ENCODE measurements around the gene VARS2.

DNA sequence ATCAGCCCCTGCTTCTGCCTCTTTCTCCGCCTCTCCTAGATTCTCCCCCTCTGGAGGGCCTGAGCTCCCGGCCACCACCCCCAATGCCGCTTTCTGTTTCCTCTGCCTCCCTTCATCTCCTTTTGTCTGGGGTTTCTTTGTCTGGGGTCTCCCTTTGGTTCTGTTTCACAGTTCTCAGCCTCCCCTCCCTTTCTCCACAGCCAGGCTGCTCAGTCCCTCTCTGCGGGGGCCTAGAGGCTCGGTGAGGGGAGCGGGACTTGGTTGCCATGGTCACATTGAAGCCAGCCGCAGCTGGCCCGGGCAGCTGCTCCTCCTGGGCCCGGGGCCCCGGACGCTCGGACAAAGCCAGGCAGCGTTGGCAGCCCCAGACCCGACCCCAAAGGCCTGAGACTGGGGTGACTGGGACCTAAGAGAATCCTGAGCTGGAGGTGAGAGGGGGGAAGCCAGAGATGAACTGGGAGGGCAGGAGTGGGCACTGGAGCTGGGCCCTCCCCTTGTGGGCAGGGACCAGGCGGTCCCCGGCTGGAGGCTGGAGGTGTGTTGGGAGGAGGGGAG, 33.3 kb upstream of the VARS2 start:
- TF ChIP-seq, protein P1, sequence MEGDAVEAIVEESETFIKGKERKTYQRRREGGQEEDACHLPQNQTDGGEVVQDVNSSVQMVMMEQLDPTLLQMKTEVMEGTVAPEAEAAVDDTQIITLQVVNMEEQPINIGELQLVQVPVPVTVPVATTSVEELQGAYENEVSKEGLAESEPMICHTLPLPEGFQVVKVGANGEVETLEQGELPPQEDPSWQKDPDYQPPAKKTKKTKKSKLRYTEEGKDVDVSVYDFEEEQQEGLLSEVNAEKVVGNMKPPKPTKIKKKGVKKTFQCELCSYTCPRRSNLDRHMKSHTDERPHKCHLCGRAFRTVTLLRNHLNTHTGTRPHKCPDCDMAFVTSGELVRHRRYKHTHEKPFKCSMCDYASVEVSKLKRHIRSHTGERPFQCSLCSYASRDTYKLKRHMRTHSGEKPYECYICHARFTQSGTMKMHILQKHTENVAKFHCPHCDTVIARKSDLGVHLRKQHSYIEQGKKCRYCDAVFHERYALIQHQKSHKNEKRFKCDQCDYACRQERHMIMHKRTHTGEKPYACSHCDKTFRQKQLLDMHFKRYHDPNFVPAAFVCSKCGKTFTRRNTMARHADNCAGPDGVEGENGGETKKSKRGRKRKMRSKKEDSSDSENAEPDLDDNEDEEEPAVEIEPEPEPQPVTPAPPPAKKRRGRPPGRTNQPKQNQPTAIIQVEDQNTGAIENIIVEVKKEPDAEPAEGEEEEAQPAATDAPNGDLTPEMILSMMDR (IDR thresholded peaks at IDR 0.05 in 2 of 3, conservative IDR thresholded peaks at IDR 0.05 in 1 of 3; ENCODE audit: borderline replicate concordance in 1 of 3, insufficient read depth in 1 of 3, low read depth in 2 of 3, low read length in 2 of 3): no peak
- TF ChIP-seq POLR2A (IDR thresholded peaks at IDR 0.05; ENCODE audit: borderline replicate concordance, extremely low read depth, insufficient read depth, insufficient read length): no peak
- no peak for TF ChIP-seq POLR2AphosphoS5 (IDR thresholded peaks at IDR 0.05; ENCODE audit: low read depth, low read length)
- no peak for TF ChIP-seq SP1 (IDR thresholded peaks at IDR 0.05; ENCODE audit: low read depth)
- TF ChIP-seq, protein P2, sequence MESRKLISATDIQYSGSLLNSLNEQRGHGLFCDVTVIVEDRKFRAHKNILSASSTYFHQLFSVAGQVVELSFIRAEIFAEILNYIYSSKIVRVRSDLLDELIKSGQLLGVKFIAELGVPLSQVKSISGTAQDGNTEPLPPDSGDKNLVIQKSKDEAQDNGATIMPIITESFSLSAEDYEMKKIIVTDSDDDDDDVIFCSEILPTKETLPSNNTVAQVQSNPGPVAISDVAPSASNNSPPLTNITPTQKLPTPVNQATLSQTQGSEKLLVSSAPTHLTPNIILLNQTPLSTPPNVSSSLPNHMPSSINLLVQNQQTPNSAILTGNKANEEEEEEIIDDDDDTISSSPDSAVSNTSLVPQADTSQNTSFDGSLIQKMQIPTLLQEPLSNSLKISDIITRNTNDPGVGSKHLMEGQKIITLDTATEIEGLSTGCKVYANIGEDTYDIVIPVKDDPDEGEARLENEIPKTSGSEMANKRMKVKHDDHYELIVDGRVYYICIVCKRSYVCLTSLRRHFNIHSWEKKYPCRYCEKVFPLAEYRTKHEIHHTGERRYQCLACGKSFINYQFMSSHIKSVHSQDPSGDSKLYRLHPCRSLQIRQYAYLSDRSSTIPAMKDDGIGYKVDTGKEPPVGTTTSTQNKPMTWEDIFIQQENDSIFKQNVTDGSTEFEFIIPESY (IDR thresholded peaks at IDR 0.05; ENCODE audit: extremely low read depth, insufficient replicate concordance, low read length): no peak
- TF ChIP-seq RAD21 (IDR thresholded peaks at IDR 0.05; ENCODE audit: low read depth): no peak
- no peak for TF ChIP-seq EGR1 (IDR thresholded peaks at IDR 0.05; ENCODE audit: low read depth)
